Keratinocyte (primary cell): ENCODE results near the gene HK2.
"Not testable (repeated sequence)": the region's sequence is repeated elsewhere in the genome, so short reads cannot be mapped to it uniquely, and the experiment has no call there.

Experiments used
- CTCF ChIP-seq, 3 experiments: IDR thresholded peaks in 1 of 3; conservative IDR thresholded peaks in 1 of 3; optimal IDR thresholded peaks in 1 of 3; 2 replicates in 2 of 3; 3 replicates in 1 of 3; pipeline versions ENCODE3 to v1.5.1; 2011; ENCODE audit warnings: low read length in 3 of 3, mild to moderate bottlenecking in 3 of 3, moderate library complexity in 2 of 3, control low read depth in 1 of 3, inconsistent platforms in 1 of 3; ENCODE audit not compliant: insufficient read depth in 2 of 3; ENCODE audit errors: extremely low read depth in 1 of 3
- EZH2 ChIP-seq: IDR thresholded peaks from one replicate; pipeline ENCODE4 v1.6.1; 2012; ENCODE audit warnings: inconsistent platforms, mild to moderate bottlenecking, low read length, moderate library complexity

GRCh38 chr2:74907560-74907959 is 73.6 kb downstream of the HK2 start:
- TF ChIP-seq CTCF (optimal IDR thresholded peaks at IDR 0.05 in 1 of 3, IDR thresholded peaks at IDR 0.05 in 1 of 3, conservative IDR thresholded peaks at IDR 0.05 in 1 of 3; ENCODE audit: extremely low read depth in 1 of 3, insufficient read depth in 2 of 3, low read length in 3 of 3); EZH2: not testable (repeated sequence)
